ENCODE results near the gene ARID4A. TPM values are rescaled to one million over a fixed set of nuclear protein-coding genes. Genes with fewer than 3 reads are reported as not detected.

ARID4A gene
- total and polyA plus RNA-seq, 10 donors: 7.3 to 55.0 (median 41.7) TPM

- no peaks in the 10 kb centered on the region for H3K9me3 ChIP-seq
Measured at GRCh38 chr14:58287607-58288042, 10.7 kb upstream of the ARID4A start.

GRCh38 chr14:58288106-58288792 is 10.1 kb upstream of the ARID4A start:
- H3K36me3 ChIP-seq: peaks cover 0 to 100% (median 72%) of the 10 kb centered on the region in 6 donors
- no peak for DNase-seq
- TF ChIP-seq POLR2AphosphoS5 (IDR thresholded peaks at IDR 0.05) (no peak), CTCF (IDR thresholded peaks at IDR 0.05 in 8 of 11, conservative IDR thresholded peaks at IDR 0.05 in 3 of 11) (no peak), POLR2A (IDR thresholded peaks at IDR 0.05) (no peak)
- no peak overlapping the region for H3K4me3 ChIP-seq
- WGBS, 5 donors: 61 to 86% (median 72%) methylated on average over 3 of the region's 3 CpGs
- H3K27me3 ChIP-seq (replicated peaks in 1 of 7): no peaks in the 10 kb centered on the region
- intact Hi-C loops (cut with DNase I; ENCODE audit: low total_unique reads): no loop called here
- no peaks in the 10 kb centered on the region for H3K9me3 ChIP-seq
- H3K4me1 ChIP-seq: peaks cover 5 to 90% (median 40%) of the 10 kb centered on the region in 6 donors
- no peak overlapping the region for H3K27ac ChIP-seq

More at GRCh38 chr14:58287607-58288042, 10.7 kb upstream of the ARID4A start:
- TF ChIP-seq POLR2AphosphoS5 (IDR thresholded peaks at IDR 0.05): no peak
- no peak for TF ChIP-seq CTCF (IDR thresholded peaks at IDR 0.05 in 8 of 11, conservative IDR thresholded peaks at IDR 0.05 in 3 of 11)
- no peak for TF ChIP-seq POLR2A (IDR thresholded peaks at IDR 0.05)
- no peak for DNase-seq
- peaks cover 2 to 90% (median 38%) of the 10 kb centered on the region in 6 donors for H3K4me1 ChIP-seq
- no peak overlapping the region for H3K4me3 ChIP-seq
- H3K27ac ChIP-seq: no peak overlapping the region
- WGBS, 5 donors: 77 to 91% (median 80%) methylated on average over 3 of the region's 3 CpGs
- intact Hi-C loops (cut with DNase I; ENCODE audit: low total_unique reads): no loop called here
- peaks cover 0 to 100% (median 70%) of the 10 kb centered on the region in 6 donors for H3K36me3 ChIP-seq
- H3K27me3 ChIP-seq (replicated peaks in 1 of 7): no peaks in the 10 kb centered on the region

GRCh38 chr14:58291646-58292045 is 6.7 kb upstream of the ARID4A start:
- Histone ChIP-seq H3K27me3 (replicated peaks in 1 of 7) (no peaks in the 10 kb centered on the region), H3K27ac (no peak overlapping the region), H3K4me3 (no peak overlapping the region), H3K9me3 (no peaks in the 10 kb centered on the region), H3K36me3 (peaks cover 2 to 92% (median 70%) of the 10 kb centered on the region in 6 donors), H3K4me1 (peaks cover 15 to 92% (median 68%) of the 10 kb centered on the region in 6 donors)
- TF ChIP-seq POLR2A (IDR thresholded peaks at IDR 0.05): no peak
- no peak for TF ChIP-seq POLR2AphosphoS5 (IDR thresholded peaks at IDR 0.05)
- TF ChIP-seq CTCF (IDR thresholded peaks at IDR 0.05 in 8 of 11, conservative IDR thresholded peaks at IDR 0.05 in 3 of 11): no peak
- 48 to 59% (median 55%) methylated on average over 5 of the region's 5 CpGs for WGBS, 5 donors
- intact Hi-C loops (cut with DNase I; ENCODE audit: low total_unique reads): no loop called here
- DNase-seq: no peak

- Histone ChIP-seq H3K9me3 (no peaks in the 10 kb centered on the region), H3K27me3 (replicated peaks in 1 of 7) (no peaks in the 10 kb centered on the region), H3K36me3 (peaks cover 2 to 86% (median 67%) of the 10 kb centered on the region in 6 donors), H3K4me3 (no peak overlapping the region), H3K27ac (no peak overlapping the region), H3K4me1 (peaks cover 18 to 97% (median 72%) of the 10 kb centered on the region in 6 donors)
- intact Hi-C loops (cut with DNase I; ENCODE audit: low total_unique reads): no loop called here
- TF ChIP-seq POLR2AphosphoS5 (IDR thresholded peaks at IDR 0.05) (no peak), CTCF (IDR thresholded peaks at IDR 0.05 in 8 of 11, conservative IDR thresholded peaks at IDR 0.05 in 3 of 11) (no peak), POLR2A (IDR thresholded peaks at IDR 0.05) (no peak)
- 83 to 92% (median 90%) methylated on average over 3 of the region's 3 CpGs for WGBS, 5 donors
- DNase-seq: no peak
Measured at GRCh38 chr14:58292187-58292586, 6.2 kb upstream of the ARID4A start.

All from spleen (tissue), 11 donors.